Epithelial cell of esophagus (primary cell): ENCODE measurements around the gene SEMA4D.

Experiments
- DNase-seq: peaks from one replicate; pipeline ENCODE4 v3.0.0; 2010; ENCODE audit warnings: low read depth
- H3K4me3 ChIP-seq: 2 replicates; pipeline ENCODE4 v1.5.1; 2011; ENCODE audit warnings: mild to moderate bottlenecking, low read length, control low read depth
- CTCF ChIP-seq: IDR thresholded peaks from 2 replicates; pipeline ENCODE4 v1.5.1; 2011; ENCODE audit warnings: low read depth, mild to moderate bottlenecking, low read length, control low read depth, inconsistent platforms; ENCODE audit not compliant: insufficient read depth; ENCODE audit errors: missing control alignments

Gene SEMA4D

DNA sequence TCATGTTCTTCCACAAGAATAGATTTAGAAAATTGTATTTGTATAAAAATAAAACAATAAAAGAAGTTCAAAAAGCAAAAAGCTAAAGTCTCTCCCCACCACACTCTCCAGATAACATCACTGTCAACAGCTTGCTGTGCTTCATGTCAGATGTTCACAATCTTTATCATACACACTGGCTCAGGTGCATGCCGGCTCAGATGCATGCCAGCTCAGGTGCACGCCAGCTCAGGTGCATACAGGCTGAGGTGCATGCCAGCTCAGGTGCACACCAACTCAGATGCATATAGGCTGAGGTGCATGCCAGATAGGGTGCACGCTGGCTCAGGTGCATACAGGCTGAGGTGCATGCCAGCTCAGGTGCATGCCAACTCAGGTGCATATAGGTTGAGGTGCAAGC, 26.5 kb downstream of the SEMA4D start:
- no peak overlapping the region for H3K4me3 ChIP-seq
- no peak for TF ChIP-seq CTCF
- no peak for DNase-seq

DNA sequence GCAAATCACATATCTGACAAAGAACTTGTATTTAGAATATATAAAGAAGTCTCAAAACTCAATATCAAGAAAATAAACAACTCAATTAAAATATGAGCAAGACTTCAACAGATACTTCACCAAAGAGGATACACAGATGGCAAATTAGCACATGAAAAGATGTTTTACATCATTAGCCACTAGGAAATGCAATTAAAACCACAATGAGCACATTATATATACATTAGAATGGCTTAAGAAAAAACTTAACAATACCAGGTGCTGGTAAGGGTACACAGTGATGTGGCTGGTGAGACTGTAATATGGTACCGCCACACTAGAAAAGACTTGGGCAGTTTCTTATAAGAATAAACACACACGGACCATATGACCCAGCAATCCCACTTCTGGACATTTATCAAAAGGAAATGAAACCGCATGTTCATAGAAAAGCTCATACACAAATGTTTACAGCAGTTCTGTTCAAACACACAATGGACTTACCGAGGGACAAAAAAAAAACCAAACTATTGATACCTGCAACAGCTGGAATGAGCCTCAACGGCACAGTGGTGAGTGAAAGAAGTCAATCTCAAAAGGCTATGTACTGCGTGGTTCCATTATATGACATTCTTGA, 27.6 kb downstream of the SEMA4D start:
- no peak for TF ChIP-seq CTCF
- no peak for DNase-seq
- H3K4me3 ChIP-seq = no peak overlapping the region

DNA sequence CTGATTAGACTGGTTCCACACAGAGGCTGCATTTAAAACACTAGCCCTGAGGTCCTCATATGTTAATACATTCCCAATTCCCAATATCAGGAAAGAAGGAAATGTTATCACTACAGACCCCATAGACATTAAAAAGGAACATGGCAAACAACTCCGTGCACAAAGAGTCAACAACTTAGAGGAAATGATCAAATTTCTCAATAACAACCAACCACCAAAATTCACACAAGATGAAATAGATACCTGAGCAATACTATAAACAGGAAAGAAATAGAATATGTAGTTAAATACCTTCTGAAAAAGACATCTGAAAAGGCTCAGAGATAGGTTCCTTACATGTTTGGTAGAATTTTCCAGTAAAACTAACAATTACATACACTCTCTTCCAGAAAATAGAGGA, 28.9 kb downstream of the SEMA4D start:
- DNase-seq = no peak
- no peak overlapping the region for H3K4me3 ChIP-seq
- TF ChIP-seq CTCF = no peak

DNA sequence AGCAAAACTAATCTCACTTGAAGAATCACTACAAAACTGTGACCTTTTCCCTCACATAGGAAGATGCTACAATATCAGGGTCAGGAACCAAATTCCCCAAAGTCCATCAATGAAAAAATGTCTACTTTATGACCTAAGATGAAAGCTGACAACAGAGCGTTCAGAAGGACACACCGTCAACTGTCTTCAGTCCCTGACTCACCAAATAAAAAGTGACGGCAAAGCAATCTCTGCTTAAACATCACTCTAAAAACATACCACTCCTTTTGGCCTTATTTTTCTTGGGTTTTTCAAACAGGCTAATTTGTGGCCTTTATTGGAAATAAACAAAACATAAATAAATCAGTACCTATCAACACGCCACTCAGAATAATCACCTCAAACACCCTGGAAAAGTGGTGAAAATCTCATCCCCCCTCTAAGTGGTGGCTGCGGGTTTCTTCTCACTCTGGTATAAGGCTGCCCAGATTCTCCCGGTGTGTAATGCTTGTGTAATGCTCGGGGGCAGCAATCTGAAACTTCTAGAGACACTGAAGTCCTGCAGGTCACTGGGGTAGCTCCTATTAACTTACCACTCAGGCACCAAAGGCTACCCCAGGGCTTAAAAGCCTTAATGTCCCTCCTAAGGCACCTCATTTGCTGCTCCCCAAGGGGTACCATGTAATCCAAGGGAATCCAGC, 29.5 kb downstream of the SEMA4D start:
- H3K4me3 ChIP-seq = no peak overlapping the region
- no peak for DNase-seq
- TF ChIP-seq CTCF = no peak

- no peak for DNase-seq
- TF ChIP-seq CTCF = no peak
- no peak overlapping the region for H3K4me3 ChIP-seq
These were observed 30.7 kb downstream of the SEMA4D start for GRCh38 chr9:89467278-89467625.

GRCh38 chr9:89466451-89467277, 31.2 kb downstream of the SEMA4D start:
- no peak for TF ChIP-seq CTCF
- DNase-seq = no peak
- no peak overlapping the region for H3K4me3 ChIP-seq
